Ovary (tissue), 9 donors: ENCODE measurements around the gene ANKS1B. TPM values are rescaled to one million over a fixed set of nuclear protein-coding genes. Genes with fewer than 3 reads are reported as not detected.
A peak's percentile ranks its signal among the peaks of the same experiment; 100 is the strongest.

Experiments used
- DNase-seq, 5 donors: peaks; one replicate each; pipeline ENCODE4 v3.0.0-alpha.2; 2019 to 2020
- H3K27ac ChIP-seq, 2 donors: fragments of 200-600 bp; one replicate each; pipeline versions ENCODE4 v1.5.1 to v1.8.0; 2019 to 2022
- H3K27me3 ChIP-seq: fragments of 200-600 bp; one replicate; pipeline ENCODE4 v1.8.0; 2022
- H3K36me3 ChIP-seq: fragments of 200-600 bp; sonication (generic); one replicate; pipeline ENCODE4 v1.5.1; 2019
- H3K4me1 ChIP-seq: one replicate; pipeline ENCODE4 v1.8.1; 2013; ENCODE audit warnings: mild to moderate bottlenecking, moderate library complexity; ENCODE audit not compliant: insufficient read depth
- H3K4me3 ChIP-seq: fragments of 200-600 bp; sonication (generic); one replicate; pipeline ENCODE4 v1.5.1; 2017
- H3K9me3 ChIP-seq, 2 donors: fragments of 200-600 bp in 1 of 2; sonication (generic) in 1 of 2; one replicate each; pipeline versions ENCODE4 v1.5.1 to v1.8.1; 2013 to 2019; ENCODE audit warnings: mild to moderate bottlenecking in 1 of 2, moderate library complexity in 1 of 2
- CTCF ChIP-seq, 3 donors: fragments of 450-650 bp in 2 of 3; fragments of 200-600 bp in 1 of 3; IDR thresholded peaks; one replicate each; pipeline versions ENCODE4 v1.5.1 to v1.8.0; 2016 to 2022; ENCODE audit warnings: antibody characterized with exemption in 3 of 3, mild to moderate bottlenecking in 1 of 3
- EP300 ChIP-seq: sonication (generic); formaldehyde crosslinking; IDR thresholded peaks from one replicate; pipeline ENCODE4 v1.6.1; 2017; ENCODE audit warnings: antibody characterized with exemption
- POLR2A ChIP-seq: fragments of 450-650 bp; IDR thresholded peaks from one replicate; pipeline ENCODE4 v1.6.1; 2017; ENCODE audit warnings: antibody characterized with exemption, mild to moderate bottlenecking, moderate library complexity
- WGBS, 3 donors: extraction: QIAGEN DNeasy Blood & Tissue Kit in 1 of 3; methylation state at CpG; one replicate each; pipeline versions ENCODE4 v1.1.5 to v1.1.7; 2013 to 2017; 5-methylcytosine and 5-hydroxymethylcytosine counted together
- intact Hi-C, 4 donors: fragments of 100-400 bp; cut with DNase I; formaldehyde crosslinking; loops; one replicate each; pipeline versions ENCODE4 v1.11.0 to v1.15.1; 2022 to 2023
- polyA plus RNA-seq, 2 donors: library from polyadenylated mRNA; stranded (reverse); fragments of 200-250 nt in 1 of 2; fragments of 350-450 nt in 1 of 2; fragmentation: Illumina TruSeq in 1 of 2; extraction: RNeasy Lipid Tissue Mini Kit (QIAGEN cat#74804) in 1 of 2; gene quantifications; one replicate each; pipeline ENCODE4 v1.2.3, GENCODE V29; 2013 to 2014
- total RNA-seq, 7 donors: library from RNA; depleted of rRNA in 2 of 7; stranded (reverse); fragments of >200 nt in 2 of 7; fragmentation: NEBNext Ultra II Directional in 3 of 7; extraction: Animal tissue kit (Norgen Biotek cat#: 25700) in 3 of 7; gene quantifications; one replicate each; pipeline versions ENCODE4 v1.1.0 to v1.2.4, GENCODE V29; 2016 to 2023
- donor health status: DM: no; HTN: no; CAD: no; lungs with moderate emphysema.
- donor health status: DM: no; HTN: no; CAD: no.
- donor health status: Bipolar disorder and iron deficiency.
- donor health status: DM: yes; HTN: yes; CAD: no.
- donor health status: DM: no; HTN: no; CAD: no.
- donor health status: DM: yes; HTN: yes; CAD: no.

Gene ANKS1B
- total and polyA plus RNA-seq, 9 donors = 0.80 to 34.9 (median 7.7) TPM

- Histone ChIP-seq H3K4me3 (no peak overlapping the region), H3K9me3 (no peaks in the 10 kb centered on the region), H3K27ac (no peak overlapping the region), H3K36me3 (no peaks in the 10 kb centered on the region), H3K4me1 (no peaks in the 10 kb centered on the region), H3K27me3 (no peaks in the 10 kb centered on the region)
- DNase-seq = no peak
- intact Hi-C loops = no loop called here
- WGBS, 3 donors = 50 to 75% (median 71%) methylated on average over 1 of the region's 1 CpG
- no peak for TF ChIP-seq CTCF (IDR thresholded peaks at IDR 0.05)
- TF ChIP-seq EP300 = no peak
- TF ChIP-seq POLR2A = no peak
These were observed 13.1 kb upstream of the ANKS1B start for GRCh38 chr12:99997806-99998205.

- Histone ChIP-seq H3K9me3 (no peaks in the 10 kb centered on the region), H3K27me3 (no peaks in the 10 kb centered on the region), H3K36me3 (no peaks in the 10 kb centered on the region), H3K27ac (no peak overlapping the region), H3K4me3 (no peak overlapping the region), H3K4me1 (no peaks in the 10 kb centered on the region)
- DNase-seq = no peak
- 83 to 89% (median 84%) methylated on average over 6 of the region's 6 CpGs for WGBS, 3 donors
- TF ChIP-seq EP300 = no peak
- no peak for TF ChIP-seq CTCF (IDR thresholded peaks at IDR 0.05)
- TF ChIP-seq POLR2A = no peak
- intact Hi-C loops = no loop called here
These were observed 11.4 kb upstream of the ANKS1B start for GRCh38 chr12:99996095-99996494.

GRCh38 chr12:99985631-99986030 lies 895 bp upstream of the ANKS1B start:
- no peak for DNase-seq
- Histone ChIP-seq H3K27ac (no peak overlapping the region), H3K9me3 (no peaks in the 10 kb centered on the region), H3K36me3 (no peaks in the 10 kb centered on the region), H3K27me3 (no peaks in the 10 kb centered on the region), H3K4me1 (peaks cover 1% of the 10 kb centered on the region), H3K4me3 (peak overlapping the region; percentile 57)
- 31 to 34% (median 32%) methylated on average over 3 of the region's 3 CpGs for WGBS, 3 donors
- intact Hi-C loops = no loop called here
- no peak for TF ChIP-seq EP300
- TF ChIP-seq CTCF (IDR thresholded peaks at IDR 0.05) = no peak
- TF ChIP-seq POLR2A = no peak

GRCh38 chr12:99985129-99985570 lies 414 bp upstream of the ANKS1B start:
- DNase-seq = no peak
- Histone ChIP-seq H3K36me3 (no peaks in the 10 kb centered on the region), H3K27me3 (no peaks in the 10 kb centered on the region), H3K27ac (no peak overlapping the region), H3K4me3 (peak overlapping the region; percentile 57), H3K9me3 (no peaks in the 10 kb centered on the region), H3K4me1 (peaks cover 1% of the 10 kb centered on the region)
- TF ChIP-seq POLR2A (no peak), CTCF (IDR thresholded peaks at IDR 0.05) (no peak), EP300 (no peak)
- WGBS, 3 donors = 0 to 2% (median 1%) methylated on average over 10 of the region's 10 CpGs
- intact Hi-C loops = no loop called here
